Fibroblast of skin of left quadriceps (primary cell): ENCODE data around the gene CHST4.
"Not testable (repeated sequence)": the region's sequence is repeated elsewhere in the genome, so short reads cannot be mapped to it uniquely, and the experiment has no call there.

ENCODE experiments used
- DNase-seq, 2 experiments: peaks; one replicate each; pipeline ENCODE4 v3.0.0-alpha.2; 2013; ENCODE audit warnings: low read depth in 2 of 2

The CHST4 gene

GRCh38 chr16:71526111-71526631 is at the start of gene CHST4:
TSS of gene CHST4 (plus strand) at chr16:71526426. CDS start at chr16:71536678, 10,252 bp downstream.
- peak; percentile 40 for DNase-seq

DNA sequence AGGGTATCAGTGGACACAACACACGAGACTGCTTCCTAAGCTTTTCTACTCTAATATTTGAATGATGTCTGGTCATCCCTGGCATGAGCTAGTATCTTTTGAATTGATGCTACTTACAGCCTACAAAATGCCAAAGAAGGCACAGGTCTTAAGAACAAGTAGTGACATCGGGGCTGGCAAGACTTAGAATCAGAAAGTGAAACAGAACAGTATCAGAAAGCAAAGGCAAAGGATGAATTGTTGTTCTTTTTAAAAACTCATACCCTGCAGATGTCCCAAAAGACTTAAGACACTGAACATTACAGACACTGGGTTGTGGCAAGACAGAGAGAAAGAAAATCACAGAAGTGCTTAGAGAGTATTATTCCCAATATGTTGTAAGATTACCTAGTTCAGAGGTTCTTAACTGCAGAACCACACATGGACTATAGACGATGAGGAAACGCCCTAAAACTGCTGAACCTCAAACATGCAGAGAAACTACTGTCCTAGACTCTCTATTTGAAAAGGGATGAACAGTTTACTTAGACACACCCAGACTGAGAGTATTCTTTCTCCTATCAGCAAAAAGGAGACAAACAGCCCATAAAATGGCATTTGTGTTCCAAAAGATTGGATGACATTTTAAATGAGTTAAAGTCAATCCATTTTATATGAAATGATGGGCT is 49.6 kb upstream of the CHST4 start:
- no peak for DNase-seq

DNA sequence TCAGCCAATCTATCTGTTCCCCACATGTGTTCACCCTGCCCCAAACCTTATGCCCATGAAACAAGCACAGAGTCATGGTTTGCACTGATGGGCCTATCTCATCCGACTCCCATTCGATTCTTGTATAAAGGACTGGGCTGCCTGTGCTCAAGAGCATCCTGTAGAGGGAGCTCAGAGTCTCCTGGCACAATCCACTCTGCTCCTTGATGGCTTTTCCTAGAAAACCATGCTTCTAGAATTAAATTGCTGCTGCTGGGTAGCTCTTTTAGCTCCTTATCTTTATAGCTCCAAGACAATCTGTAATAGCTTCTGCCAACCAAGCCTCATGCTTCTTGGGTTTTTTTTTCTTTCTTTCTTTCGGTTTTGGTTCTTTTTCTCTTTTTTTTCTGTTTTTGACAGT is 46.8 kb upstream of the CHST4 start:
- DNase-seq = no peak

GRCh38 chr16:71480956-71481355 is 45.3 kb upstream of the CHST4 start:
- no peak for DNase-seq

DNA sequence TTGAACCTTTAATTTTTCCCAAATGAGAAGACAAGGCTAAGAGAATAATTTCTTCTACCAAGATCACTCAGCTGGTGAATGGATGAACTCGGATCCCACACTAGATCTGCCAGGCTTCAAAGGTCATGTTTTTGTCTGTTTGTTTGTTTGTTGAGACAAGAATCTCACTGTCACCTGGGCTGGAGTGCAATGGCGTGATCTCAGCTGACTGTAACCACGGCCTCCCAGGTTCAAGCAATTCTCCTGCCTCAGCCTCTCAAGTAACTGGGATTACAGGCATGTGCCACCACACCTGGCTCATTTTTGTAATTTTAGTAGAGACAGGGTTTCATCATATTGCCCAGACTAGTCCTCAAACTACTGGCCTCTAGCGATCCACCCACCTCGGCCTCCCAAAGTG is 43.7 kb upstream of the CHST4 start:
- no peak for DNase-seq

DNA sequence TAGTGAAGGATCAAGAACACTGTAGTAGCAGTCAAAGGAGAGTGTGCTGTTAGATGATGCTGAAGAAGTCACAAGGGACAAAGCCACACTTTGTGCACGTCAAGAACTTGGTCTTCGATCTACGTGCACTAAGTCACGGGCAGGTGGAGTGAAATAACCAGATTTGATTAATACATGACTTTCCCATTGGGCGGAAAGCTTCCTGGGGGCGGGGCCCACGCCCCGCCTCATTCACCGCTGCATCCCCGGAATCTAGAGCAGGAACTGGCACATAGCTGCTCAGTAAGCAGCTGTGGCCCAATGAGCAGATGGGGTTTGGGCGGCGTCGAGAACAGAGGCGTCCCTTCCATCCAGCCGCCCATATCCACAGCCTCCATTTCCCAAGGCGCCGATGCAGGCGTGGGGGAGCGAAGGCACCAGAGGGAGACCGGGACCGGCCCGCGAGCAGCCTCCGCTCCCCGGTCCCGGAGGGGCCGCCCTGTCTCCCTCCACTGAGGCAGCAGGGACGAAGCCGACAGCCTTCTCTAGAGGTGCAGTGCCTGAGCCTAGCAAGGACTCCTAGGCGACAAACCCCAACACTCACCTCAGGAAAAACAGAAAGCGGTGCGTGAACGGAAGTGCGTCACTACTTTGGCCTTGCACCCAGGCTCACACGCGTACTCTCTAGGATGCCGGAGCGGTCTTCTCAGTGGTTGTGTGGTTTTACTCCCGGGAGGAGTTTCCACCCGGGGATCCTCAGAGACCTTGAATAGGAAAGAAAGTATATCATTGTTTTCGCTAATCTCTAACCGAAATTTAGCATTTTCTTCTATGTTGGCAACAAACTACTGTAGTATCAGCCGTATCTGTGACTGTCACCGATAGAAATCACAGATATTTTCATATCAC is 42.0 kb upstream of the CHST4 start:
- peak; percentile 80 to 82 for DNase-seq

GRCh38 chr16:71489122-71489521 is 37.1 kb upstream of the CHST4 start, which contains the start of gene ZNF19:
TSS of gene ZNF19 (minus strand) at chr16:71489324. CDS start at chr16:71482114, 7,210 bp downstream.
- DNase-seq = no peak

DNA sequence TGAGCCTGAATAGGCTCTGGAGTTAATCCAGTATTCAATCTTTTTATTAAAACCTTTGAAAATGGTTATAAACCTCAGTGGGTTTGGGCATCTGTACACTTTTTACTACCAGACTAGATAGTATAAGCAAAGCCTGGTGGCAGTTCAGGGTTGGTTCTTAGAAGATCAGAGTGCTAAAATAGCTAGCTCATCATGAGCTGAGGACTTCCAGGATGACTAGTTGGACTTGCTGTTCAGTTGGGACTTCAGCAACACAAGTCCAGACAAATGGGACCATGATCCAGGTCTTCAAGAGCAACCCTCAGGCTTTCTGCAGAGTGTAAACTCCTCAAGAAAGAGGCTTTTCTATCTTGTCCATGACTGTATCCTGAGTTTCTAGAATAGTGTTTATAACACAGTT is 35.9 kb upstream of the CHST4 start:
- DNase-seq = no peak

GRCh38 chr16:71491054-71491453 is 35.2 kb upstream of the CHST4 start:
- no peak for DNase-seq

- DNase-seq = no peak
These were observed 33.4 kb upstream of the CHST4 start for GRCh38 chr16:71492786-71493185.

GRCh38 chr16:71493213-71493612 is 33.0 kb upstream of the CHST4 start:
- no peak for DNase-seq

- no peak for DNase-seq
These were observed 28.2 kb upstream of the CHST4 start for GRCh38 chr16:71498031-71498430.

GRCh38 chr16:71499775-71500364 is 26.4 kb upstream of the CHST4 start:
- peak in 1 of 2 experiments; percentile 29 for DNase-seq

DNA sequence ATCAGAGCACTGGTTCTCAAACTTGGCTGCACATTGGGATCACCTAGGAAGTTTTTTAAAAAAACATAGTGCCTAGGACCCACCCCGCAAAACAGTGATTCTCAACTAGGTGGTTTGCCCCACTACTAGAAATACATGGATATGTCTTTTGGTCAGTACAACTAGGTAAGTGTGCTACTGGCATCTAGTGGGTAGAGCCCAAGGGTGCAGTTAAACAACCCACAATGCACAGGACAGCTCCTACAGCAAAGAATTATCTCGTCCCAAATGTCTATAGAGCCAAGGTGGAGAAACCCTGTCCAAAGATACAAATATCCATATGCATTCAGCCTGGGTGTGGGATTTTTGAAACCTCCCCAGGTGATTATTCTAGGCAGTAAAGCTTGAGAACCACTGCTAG is 25.3 kb upstream of the CHST4 start:
- no peak for DNase-seq

DNA sequence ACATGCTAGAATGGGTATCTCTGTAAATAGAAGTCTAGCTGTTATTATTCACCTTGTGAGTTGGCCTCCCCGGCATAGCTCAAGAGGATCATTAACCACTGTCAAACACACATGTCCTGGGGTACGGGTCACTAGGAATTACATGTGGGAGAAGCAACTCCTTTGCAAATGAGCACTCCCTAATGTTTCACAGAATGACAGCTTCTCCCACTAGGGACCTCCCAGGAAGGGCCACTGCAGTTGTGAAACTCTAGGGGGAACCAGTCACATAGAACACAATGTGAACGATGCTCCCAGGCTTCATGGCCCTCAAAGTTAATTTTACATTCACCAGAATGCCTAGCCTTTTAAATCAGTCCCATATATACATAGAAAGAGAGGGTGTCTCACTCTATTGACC is 24.7 kb upstream of the CHST4 start:
- DNase-seq = no peak

DNA sequence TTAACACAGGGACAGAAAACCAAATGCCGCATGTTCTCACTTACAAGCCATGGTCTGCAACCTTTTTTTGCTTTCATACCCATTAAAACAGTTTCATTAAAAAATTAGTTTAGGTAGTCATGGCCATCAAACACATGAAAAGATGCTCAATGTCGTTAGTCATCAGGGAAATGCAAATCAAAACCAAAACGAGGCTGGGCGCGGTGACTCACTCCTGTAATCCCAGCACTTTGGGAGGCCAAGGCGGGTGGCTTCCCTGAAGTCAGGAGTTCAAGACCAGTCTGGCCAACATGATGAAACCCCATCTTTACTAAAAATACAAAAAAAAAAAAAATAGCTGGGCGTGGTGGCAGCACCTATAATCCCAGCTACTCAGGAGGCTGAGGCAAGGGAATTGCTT is 22.2 kb upstream of the CHST4 start:
- DNase-seq = not testable (repeated sequence)

GRCh38 chr16:71504901-71505300 is 21.3 kb upstream of the CHST4 start:
- DNase-seq = no peak

DNA sequence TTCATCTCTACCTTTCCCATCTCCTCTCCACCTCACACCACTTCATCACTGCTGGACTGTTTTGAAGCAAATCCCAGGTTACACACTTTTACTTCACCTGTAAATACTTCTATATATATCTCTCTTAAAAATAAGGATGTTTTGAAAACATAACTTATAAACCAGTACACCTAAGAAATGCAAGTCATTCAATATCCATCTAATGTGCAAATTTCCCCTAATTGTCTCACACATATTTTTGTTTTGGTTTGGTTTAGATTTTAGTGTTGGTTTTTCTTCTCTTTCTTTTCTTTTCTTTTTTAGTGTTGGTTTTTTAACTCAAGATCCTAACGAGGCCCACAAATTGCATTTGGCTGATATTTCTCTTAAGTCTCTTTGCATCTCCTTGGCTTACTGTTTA is 19.2 kb upstream of the CHST4 start:
- no peak for DNase-seq

GRCh38 chr16:71513302-71513701 is 12.9 kb upstream of the CHST4 start:
- no peak for DNase-seq

GRCh38 chr16:71514476-71514875 is 11.8 kb upstream of the CHST4 start:
- DNase-seq = no peak

DNA sequence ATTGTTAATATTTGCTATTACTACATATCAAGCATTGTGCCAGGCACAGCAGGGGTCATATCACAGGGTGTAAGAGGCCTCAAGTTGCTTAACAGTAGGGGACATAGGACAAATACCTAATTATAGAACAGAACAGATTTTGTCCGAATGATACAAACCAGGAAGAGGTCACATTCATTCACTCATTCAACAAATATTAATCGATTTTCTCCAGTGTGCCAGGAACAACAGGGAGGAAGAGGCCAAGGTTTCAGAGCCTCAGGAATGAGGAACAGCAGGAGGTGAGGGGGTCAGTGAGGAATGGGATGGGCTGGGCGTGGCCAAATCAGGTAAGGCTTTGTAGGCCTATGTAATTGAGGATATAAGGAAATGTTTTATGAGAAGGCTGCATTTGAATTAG is 11.2 kb upstream of the CHST4 start:
- DNase-seq = no peak

DNA sequence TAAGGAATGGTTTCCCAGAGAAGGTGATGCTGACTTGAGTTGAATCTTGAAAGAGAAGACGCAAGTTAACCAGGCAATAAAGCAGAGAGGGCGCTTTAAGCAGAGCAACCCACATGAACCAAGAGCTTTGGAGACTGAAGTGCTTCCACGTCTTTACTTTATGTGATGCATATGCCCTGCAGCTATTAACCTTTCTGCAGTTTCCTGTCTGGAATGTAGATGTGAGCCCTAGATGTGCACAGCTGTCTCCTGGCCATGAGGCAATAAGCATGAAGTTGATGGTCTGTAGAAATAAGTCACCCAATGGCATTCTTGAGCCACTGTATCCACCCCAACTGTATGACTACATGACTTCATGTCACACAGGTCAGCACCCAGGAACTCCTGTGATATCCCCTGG is 5.7 kb upstream of the CHST4 start:
- DNase-seq = no peak
